Measurements from ENCODE around the gene WARS2. TPM values are rescaled to one million over a fixed set of nuclear protein-coding genes. Genes with fewer than 3 reads are reported as not detected.

The WARS2 gene
- total RNA-seq, 1 experiment from 2014 or later: 10.5 TPM

DNA sequence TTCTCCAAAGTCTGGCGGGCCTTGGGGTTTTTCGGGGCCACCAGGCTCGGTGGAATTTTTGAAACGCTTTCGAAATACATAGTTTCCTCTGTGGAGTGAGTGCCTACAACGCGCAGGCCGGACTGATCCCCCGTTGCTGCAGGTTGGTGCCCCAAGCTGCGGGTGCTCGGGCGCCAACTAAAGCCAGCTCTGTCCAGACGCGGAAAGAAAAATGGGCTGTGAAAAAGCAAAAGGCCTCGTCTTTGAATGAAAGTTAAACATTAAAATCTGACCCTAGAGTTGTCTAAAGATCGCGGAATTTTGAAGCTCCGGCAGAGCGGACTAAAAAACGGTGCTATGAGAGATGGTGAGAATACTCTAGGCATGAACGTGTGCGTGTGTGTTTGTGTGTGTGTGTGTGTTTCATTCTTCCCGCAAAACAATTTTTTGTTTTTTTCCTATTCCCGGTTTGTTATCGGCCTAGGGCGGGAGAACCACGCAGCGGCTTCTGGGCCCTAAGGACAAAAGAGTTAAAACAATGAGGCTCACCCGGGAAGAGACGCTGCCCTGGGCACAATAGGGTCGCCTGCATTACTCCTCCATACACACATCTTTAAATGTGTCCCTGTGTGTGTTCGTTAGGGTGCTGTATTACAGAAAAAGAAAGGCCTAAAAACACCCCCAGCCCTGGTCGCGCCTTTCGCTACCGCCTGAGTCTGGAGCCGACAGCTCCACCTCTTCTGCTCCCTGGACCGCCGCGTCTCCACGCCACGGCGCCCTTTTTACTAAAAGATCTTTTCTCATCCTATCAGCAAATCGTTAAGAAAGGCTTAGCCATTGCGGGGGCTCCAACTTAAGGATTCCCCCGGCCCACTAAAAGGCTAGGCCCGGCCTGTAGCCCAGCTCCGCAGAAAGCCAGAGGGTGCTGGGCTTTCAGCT is 155.5 kb downstream of the WARS2 start:
- TF ChIP-seq ZFX (IDR thresholded peaks at IDR 0.05): no peak
- no peak for TF ChIP-seq YY1 (IDR thresholded peaks at IDR 0.05; ENCODE audit: extremely low read depth, insufficient replicate concordance, low read depth, low read length)
- TF ChIP-seq, protein P1, sequence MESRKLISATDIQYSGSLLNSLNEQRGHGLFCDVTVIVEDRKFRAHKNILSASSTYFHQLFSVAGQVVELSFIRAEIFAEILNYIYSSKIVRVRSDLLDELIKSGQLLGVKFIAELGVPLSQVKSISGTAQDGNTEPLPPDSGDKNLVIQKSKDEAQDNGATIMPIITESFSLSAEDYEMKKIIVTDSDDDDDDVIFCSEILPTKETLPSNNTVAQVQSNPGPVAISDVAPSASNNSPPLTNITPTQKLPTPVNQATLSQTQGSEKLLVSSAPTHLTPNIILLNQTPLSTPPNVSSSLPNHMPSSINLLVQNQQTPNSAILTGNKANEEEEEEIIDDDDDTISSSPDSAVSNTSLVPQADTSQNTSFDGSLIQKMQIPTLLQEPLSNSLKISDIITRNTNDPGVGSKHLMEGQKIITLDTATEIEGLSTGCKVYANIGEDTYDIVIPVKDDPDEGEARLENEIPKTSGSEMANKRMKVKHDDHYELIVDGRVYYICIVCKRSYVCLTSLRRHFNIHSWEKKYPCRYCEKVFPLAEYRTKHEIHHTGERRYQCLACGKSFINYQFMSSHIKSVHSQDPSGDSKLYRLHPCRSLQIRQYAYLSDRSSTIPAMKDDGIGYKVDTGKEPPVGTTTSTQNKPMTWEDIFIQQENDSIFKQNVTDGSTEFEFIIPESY (IDR thresholded peaks at IDR 0.05; ENCODE audit: extremely low read depth, insufficient replicate concordance, low read length): no peak
- TF ChIP-seq RAD21 (IDR thresholded peaks at IDR 0.05; ENCODE audit: low read depth): no peak
- ATAC-seq (no peak), DNase-seq (ENCODE audit: low read depth, low spot score) (no peak)
- Histone ChIP-seq H3K9me3 (ENCODE audit: control insufficient read depth in 1 of 2, insufficient read depth in 1 of 2, low read depth in 1 of 2, low read length in 2 of 2) (no peaks in the 10 kb centered on the region), H3K9ac (ENCODE audit: low read length) (no peak overlapping the region), H3K79me2 (ENCODE audit: insufficient read depth, low read length) (no peaks in the 10 kb centered on the region), H3K4me3 (replicated peaks in 1 of 2; ENCODE audit: low read depth in 1 of 2, low read length in 2 of 2) (no peak overlapping the region), H3K27me3 (ENCODE audit: insufficient read depth, low read length) (no peaks in the 10 kb centered on the region), H3K9me2 (ENCODE audit: insufficient read depth) (no peaks in the 10 kb centered on the region), H3K36me3 (ENCODE audit: control insufficient read depth in 1 of 2, insufficient read depth in 2 of 2, low read length in 2 of 2) (no peaks in the 10 kb centered on the region), H2AFZ (ENCODE audit: low read depth, low read length, poor library complexity, severe bottlenecking) (no peak overlapping the region), H3K4me2 (ENCODE audit: low read length) (no peak overlapping the region), H3K27ac (ENCODE audit: low read depth, low read length) (no peak overlapping the region), H4K20me1 (ENCODE audit: insufficient read depth) (no peaks in the 10 kb centered on the region; the same call in 1 of the 2 replicates), H3K4me1 (ENCODE audit: control insufficient read depth in 1 of 2, insufficient read depth in 2 of 2, low read length in 2 of 2) (no peaks in the 10 kb centered on the region)
- CTCF ChIA-PET: no interaction called here
- POLR2A ChIA-PET: no interaction called here
- intact Hi-C loops (cut with micrococcal nuclease): no loop called here
- BruUV-seq (replicated peaks): no TSS peak
- RAD21 ChIA-PET (ENCODE audit: low non-redundant PET in 1 of 2, low total read pairs in 2 of 2, uncharacterized antibody in 2 of 2, unreplicated experiment in 2 of 2): no interaction called here

DNA sequence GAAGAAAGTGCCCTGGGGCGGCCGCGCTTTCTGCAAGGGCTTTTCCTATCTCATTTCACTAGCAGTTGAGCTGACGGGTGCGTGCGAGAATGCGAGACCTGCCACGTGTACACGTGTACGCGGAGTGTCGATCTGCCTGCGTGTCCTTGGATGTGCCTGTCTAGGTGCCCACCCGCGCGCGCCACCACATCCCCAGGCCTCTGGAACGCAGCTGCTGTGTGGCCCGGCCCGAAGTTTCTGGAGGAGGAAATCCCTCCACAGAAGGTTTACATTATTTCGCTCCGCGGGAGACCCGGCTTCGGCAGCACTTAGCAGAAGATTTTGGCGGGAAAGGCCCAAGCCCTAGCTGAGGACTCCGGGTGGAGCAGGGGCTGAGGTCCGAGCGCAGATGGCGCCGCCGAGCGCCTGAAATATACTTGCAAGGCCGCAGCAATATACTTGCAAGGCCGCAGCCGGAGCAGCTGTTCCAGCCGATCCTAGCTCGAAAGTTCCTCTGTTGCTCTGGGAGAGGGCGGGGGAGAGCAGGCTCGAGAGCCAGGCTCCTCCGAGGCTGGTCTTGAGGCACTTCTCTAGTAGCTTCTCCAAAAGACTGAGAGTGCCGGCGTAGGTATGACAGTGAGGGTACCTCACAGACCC is 156.2 kb downstream of the WARS2 start:
- TF ChIP-seq RAD21 (IDR thresholded peaks at IDR 0.05; ENCODE audit: low read depth): no peak
- TF ChIP-seq TCF7L2 (IDR thresholded peaks at IDR 0.05; ENCODE audit: borderline replicate concordance, extremely low read depth, insufficient read depth, insufficient read length): no peak
- no peak for TF ChIP-seq SRF (IDR thresholded peaks at IDR 0.05; ENCODE audit: low read depth)
- TF ChIP-seq YY1 (IDR thresholded peaks at IDR 0.05; ENCODE audit: extremely low read depth, insufficient replicate concordance, low read depth, low read length): no peak
- no peak for TF ChIP-seq CEBPB (IDR thresholded peaks at IDR 0.05; ENCODE audit: low read depth)
- Histone ChIP-seq H3K4me1 (ENCODE audit: control insufficient read depth in 1 of 2, insufficient read depth in 2 of 2, low read length in 2 of 2) (no peaks in the 10 kb centered on the region), H3K36me3 (ENCODE audit: control insufficient read depth in 1 of 2, insufficient read depth in 2 of 2, low read length in 2 of 2) (no peaks in the 10 kb centered on the region), H3K27ac (ENCODE audit: low read depth, low read length) (no peak overlapping the region), H3K9me3 (ENCODE audit: control insufficient read depth in 1 of 2, insufficient read depth in 1 of 2, low read depth in 1 of 2, low read length in 2 of 2) (no peaks in the 10 kb centered on the region), H4K20me1 (ENCODE audit: insufficient read depth) (no peaks in the 10 kb centered on the region; the same call in 1 of the 2 replicates), H3K9me2 (ENCODE audit: insufficient read depth) (no peaks in the 10 kb centered on the region), H3K9ac (ENCODE audit: low read length) (no peak overlapping the region), H3K4me3 (replicated peaks in 1 of 2; ENCODE audit: low read depth in 1 of 2, low read length in 2 of 2) (no peak overlapping the region), H2AFZ (ENCODE audit: low read depth, low read length, poor library complexity, severe bottlenecking) (no peak overlapping the region), H3K79me2 (ENCODE audit: insufficient read depth, low read length) (no peaks in the 10 kb centered on the region), H3K27me3 (ENCODE audit: insufficient read depth, low read length) (no peaks in the 10 kb centered on the region), H3K4me2 (ENCODE audit: low read length) (no peak overlapping the region)
- BruUV-seq (replicated peaks): no TSS peak
- ChIA-PET CTCF (no interaction called here), POLR2A (no interaction called here), RAD21 (ENCODE audit: low non-redundant PET in 1 of 2, low total read pairs in 2 of 2, uncharacterized antibody in 2 of 2, unreplicated experiment in 2 of 2) (no interaction called here)
- intact Hi-C loops (cut with micrococcal nuclease): no loop called here
- DNase-seq (ENCODE audit: low read depth, low spot score) (no peak), ATAC-seq (no peak)
